Vagina (tissue), 2 donors: ENCODE results near the gene RING1.

ENCODE experiments used
- CTCF ChIP-seq, 3 experiments: fragments of 450-650 bp in 2 of 3; fragments of 200-600 bp in 1 of 3; sonication (generic) in 1 of 3; IDR thresholded peaks; one replicate each; pipeline ENCODE4 v1.5.1; 2017 to 2019; ENCODE audit warnings: antibody characterized with exemption in 3 of 3, mild to moderate bottlenecking in 2 of 3, moderate library complexity in 2 of 3
- POLR2A ChIP-seq, 2 donors: fragments of 450-650 bp; IDR thresholded peaks; one replicate each; pipeline ENCODE4 v1.6.1; 2017; ENCODE audit warnings: antibody characterized with exemption in 2 of 2, mild to moderate bottlenecking in 2 of 2, moderate library complexity in 2 of 2
- POLR2AphosphoS5 ChIP-seq, 2 donors: sonication (generic); formaldehyde crosslinking; IDR thresholded peaks; one replicate each; pipeline ENCODE4 v1.9.0; 2017; ENCODE audit warnings: antibody characterized with exemption in 2 of 2, mild to moderate bottlenecking in 2 of 2, low read depth in 1 of 2; ENCODE audit not compliant: insufficient read depth in 1 of 2

GRCh38 chr6:33205191-33206026 lies 2.9 kb upstream of the RING1 start:
- no peak for TF ChIP-seq POLR2A (IDR thresholded peaks at IDR 0.05)
- TF ChIP-seq CTCF (IDR thresholded peaks at IDR 0.05), result no peak
- no peak for TF ChIP-seq POLR2AphosphoS5 (IDR thresholded peaks at IDR 0.05; ENCODE audit: insufficient read depth in 1 of 2, low read depth in 1 of 2)
